Pulmonary artery endothelial cell (primary cell): ENCODE data around the gene IL17RB. TPM values are rescaled to one million over a fixed set of nuclear protein-coding genes. Genes with fewer than 3 reads are reported as not detected.

Source experiments
- DNase-seq: peaks from one replicate; pipeline ENCODE4 v3.0.0-alpha.2; 2011; ENCODE audit warnings: low read depth, low spot score
- total RNA-seq: library from RNA; depleted of rRNA; stranded (reverse); fragments of >200 nt; gene quantifications from 2 replicates; pipeline ENCODE4 v1.2.3, GENCODE V29; 2014

The IL17RB gene
- total RNA-seq, 1 donor from 2014 or later = not detected

DNA sequence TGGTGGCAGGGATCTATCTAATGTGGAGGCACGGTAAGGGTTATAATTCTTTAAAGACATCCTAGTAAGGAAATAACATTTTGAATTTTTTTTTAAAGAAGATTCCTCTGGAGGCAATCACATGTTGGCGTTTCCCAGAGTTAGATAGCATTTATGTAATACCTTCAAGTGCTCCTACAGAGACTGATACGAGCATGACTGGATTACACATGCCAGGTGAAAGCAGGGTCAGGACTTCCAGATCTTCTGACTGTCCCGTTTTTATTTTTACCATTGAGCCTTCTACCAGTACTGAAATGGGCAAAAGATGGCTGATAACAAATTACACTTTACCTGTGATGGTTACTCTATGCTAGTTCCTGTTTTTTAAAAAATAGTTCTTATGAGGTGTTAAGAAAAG, 13.8 kb downstream of the IL17RB start:
- no peak for DNase-seq

- DNase-seq = no peak
Observed at GRCh38 chr3:53862241-53862640, 15.9 kb downstream of the IL17RB start.

DNA sequence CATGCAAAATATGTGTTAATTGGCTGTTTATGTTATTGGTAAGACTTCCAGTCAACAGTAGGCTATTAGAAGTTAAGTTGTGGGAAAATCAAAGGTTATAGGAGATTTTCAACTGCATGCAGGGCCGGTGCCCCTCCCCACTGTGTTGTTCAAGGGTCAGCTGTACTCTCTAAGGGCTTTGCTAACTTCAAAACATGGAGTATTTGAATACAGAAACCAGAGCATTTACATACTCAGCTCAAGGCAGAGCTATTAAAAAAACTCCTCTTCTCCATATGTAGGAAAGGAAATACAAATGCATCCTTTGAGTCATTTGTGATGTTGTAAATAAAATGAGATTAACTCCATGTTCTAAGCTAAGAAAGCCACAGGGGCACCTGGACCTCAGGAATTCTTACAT, 16.8 kb downstream of the IL17RB start:
- no peak for DNase-seq

GRCh38 chr3:53865732-53866499, 19.5 kb downstream of the IL17RB start:
- no peak for DNase-seq

DNA sequence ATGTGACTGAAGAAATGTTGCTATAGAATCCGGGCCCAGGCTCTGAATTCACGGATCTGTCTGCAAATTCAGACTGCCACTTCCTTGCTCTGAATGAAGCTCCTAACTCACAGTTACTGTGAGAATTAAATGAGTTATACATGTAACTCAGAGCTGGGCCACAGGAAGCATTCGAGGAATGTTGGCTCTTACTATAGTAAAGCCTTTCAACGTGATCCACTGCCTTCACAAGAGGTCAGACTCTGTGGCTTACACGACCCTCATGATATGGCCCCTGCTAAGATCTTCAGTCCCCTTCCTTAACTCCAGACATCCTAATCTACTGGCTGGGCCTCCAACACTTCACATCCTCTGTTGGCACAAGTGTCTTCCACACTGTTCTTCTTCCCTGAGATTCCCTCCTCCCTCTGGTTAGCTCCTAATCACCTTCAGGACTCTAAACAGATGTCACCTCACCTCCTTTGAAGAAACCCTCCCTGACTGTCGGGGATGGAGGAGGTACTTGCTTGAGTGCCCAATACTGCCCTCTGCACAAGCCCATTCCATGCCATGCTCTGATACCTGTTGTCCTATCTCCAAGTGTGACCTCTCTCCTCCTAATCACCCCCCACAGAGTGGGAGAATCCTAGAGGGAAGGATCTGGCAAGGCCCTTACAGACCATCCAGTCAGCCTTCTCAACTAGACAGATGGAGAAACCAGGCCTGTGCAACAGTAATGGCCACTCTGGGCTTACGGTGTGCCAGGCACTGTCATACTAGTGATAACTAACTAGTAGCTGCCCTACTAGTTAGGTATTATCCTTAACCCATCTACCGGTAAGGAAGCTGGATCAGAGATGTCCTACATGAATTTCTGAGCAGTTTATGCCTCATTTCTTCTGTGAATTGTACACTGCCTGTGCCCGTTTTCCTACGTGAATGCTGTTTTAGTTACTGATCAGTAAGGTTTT, 34.3 kb downstream of the IL17RB start:
- DNase-seq = no peak

- DNase-seq = peak; percentile 49
Observed at GRCh38 chr3:53881691-53882593, 35.6 kb downstream of the IL17RB start, which contains the start of gene ACTR8. TSS of gene ACTR8 (minus strand) at chr3:53882152. CDS start at chr3:53882101, 51 bp downstream.

- no peak for DNase-seq
Observed at GRCh38 chr3:53883008-53883407, 36.6 kb downstream of the IL17RB start.

- no peak for DNase-seq
Observed at GRCh38 chr3:53884623-53885022, 38.3 kb downstream of the IL17RB start.

GRCh38 chr3:53885239-53885638, 38.9 kb downstream of the IL17RB start:
- no peak for DNase-seq

DNA sequence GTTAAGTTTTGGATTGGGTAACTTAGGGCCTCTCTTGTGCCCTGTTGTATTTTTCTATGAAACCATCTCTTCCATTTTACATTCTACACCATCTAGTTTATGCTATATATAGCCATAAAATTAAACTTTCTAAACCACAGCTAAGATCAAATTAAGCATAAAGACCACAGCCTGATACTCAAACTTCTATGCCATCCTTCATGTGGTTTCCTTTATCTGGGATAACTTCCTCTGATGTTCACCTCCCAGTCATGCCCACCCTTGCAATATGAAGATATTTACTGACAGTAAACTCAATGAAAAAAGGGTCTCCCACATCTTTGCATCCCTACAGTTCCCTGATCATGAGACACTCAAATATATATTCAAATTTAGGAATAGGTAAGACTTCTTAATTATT, 41.1 kb downstream of the IL17RB start:
- no peak for DNase-seq

DNA sequence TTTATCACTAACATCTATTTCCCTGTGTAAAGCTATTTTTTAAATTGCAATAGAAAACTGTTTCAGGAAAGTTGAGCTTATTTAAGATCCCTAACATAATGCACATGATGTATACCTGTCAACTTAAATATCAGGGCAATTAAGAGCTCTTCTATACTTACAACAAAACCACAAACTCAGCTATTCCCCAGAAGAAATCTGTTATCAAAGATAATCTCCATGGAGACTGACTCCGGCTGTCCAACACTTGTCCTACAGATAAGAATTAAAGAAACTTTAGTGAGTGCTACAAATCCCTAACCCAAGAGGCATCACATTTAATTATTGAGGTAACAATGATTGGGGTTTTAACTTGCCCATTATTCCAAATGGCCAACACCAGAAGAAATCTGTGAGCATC, 41.9 kb downstream of the IL17RB start:
- DNase-seq = no peak

- no peak for DNase-seq
Observed at GRCh38 chr3:53890726-53891475, 44.5 kb downstream of the IL17RB start.

DNA sequence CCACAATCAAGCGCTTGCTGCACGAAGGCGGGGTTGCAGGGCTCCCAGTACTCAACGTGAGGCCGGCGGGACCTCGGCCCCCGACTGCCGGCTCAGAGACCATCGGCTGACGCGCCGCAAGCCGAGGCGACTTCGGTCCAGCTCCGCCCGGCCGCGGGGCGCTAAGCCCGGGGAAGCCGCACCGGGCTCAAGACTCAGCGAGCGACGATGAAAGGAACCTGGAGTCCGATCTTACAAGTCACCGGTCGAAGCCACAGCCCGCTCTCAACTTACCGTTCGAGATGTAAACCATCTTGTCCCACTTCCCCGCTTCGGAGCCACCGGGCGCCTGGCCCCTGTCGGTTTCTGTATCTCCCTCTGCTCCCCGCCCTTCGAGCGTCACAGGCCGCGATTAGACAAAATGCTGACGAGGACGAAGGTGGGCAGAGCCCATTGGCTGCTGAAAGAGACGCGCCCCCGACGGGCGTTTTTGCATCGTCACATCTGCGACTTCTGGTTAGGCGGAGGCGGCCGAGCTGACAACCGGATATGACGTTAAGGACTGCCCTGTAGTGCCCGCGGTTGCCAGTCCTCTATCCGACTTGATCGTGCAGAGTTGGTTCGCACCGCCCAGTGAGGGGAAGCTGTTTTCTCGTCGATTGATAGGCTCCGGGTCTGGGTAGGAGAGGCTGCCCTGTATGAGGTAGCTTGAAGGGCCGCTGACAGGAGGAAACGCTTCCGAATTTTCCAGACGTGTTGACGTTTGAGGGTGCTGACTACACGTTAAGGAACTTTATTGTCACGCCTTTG, 45.3 kb downstream of the IL17RB start, which contains the start of gene SELENOK:
Gene SELENOK, minus strand, starts transcription at position 363 of the 789 bp plus-strand sequence.
- DNase-seq = peak; percentile 99

DNA sequence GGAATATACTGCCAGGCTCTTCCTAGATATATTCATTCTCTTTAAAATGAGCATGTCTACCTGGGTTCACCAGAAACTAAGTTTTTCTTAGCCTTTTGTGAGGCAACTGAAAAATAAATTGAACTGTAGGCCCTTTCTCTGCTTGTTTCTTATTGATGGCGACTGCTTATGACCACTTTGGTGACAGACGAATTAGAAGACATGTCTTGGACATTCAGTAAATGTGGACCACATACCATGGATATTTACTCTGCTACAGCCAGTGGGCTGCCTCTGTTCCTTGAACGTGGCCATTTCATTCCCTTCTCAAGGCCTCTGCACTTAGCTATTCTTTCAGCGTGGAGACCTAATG, 45.9 kb downstream of the IL17RB start:
- DNase-seq = no peak

DNA sequence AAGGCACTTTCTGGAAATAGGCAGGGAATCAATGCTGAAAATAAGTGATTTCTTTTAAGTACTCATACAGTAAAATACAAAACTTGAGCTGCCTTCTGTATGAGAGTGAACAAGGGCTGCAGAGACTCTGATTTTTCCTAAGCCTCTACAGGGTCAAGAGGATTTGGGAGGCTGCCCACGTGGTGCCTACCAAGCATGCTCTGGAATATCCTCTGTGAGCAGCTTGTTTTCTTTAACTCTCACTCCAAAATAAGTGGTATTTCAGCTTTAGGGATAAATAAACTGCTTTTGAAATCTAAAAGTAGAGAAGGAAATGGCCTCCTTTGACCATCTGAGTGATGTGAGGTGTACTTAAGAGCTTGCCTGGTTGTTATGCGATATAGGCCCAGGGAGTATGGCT, 53.4 kb downstream of the IL17RB start:
- DNase-seq = no peak

DNA sequence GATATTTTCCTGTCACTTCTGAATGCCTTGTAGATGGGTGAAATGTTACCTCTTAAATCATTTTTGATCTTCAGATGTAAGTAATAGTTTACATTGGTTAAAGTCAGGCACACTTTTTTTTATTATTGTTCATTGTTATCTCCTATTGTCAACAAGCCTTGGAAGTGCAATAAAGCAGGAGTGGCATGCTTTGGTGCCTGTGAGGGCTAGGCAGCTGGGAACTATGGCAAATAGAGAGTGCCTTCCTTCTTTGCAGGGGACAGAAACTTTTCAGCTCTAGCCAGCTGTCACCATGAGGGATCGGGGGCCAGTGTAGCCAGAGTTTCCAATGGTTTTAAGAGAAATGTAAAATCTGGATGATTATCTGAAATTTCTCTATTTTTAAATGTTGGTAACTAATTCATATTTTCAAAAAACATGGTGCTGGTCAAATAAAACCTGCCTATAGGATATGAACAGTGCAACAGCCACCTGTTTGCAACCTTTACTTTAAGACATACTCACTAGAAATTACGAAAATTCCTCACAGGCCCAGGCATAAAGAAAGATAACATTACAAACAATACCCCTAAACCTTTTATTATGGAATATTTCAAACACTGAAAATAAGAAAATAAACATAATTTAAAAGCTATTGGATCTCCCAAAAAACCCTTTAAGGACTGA, 54.4 kb downstream of the IL17RB start:
- no peak for DNase-seq

GRCh38 chr3:53902067-53902466, 55.7 kb downstream of the IL17RB start:
- no peak for DNase-seq

- no peak for DNase-seq
Observed at GRCh38 chr3:53902711-53903110, 56.3 kb downstream of the IL17RB start.

DNA sequence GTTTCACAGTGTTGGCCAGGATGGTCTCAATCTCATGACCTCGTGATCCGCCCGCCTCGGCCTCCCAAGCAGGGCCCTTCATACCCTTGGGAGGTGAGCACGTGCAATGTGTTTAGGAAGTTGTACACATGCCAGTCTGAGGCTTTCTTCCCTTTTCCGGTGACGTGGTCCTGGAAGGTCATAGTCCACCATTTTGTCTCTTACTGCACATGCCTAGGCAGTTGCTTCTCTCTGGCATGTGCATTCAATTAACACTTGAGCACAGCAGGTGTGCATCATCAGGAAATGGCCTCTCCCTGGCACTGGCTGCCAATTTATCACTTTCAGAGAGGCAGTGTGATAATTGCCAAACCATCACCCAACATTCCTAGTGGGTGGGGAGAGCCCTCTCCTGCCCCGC, 67.0 kb downstream of the IL17RB start:
- no peak for DNase-seq
